Dedifferentiated amniotic fluid mesenchymal stem cell (primary cell): ENCODE measurements around the gene ZNF367.
"Not testable (repeated sequence)": the region's sequence is repeated elsewhere in the genome, so short reads cannot be mapped to it uniquely, and the experiment has no call there.

Experiments
- DNase-seq: peaks from one replicate; pipeline ENCODE4 v3.0.0-alpha.2; 2016; ENCODE audit errors: extremely low spot score

Gene ZNF367

GRCh38 chr9:96363175-96363967 is 54.8 kb downstream of the ZNF367 start:
- no peak for DNase-seq

- not testable (repeated sequence) for DNase-seq
Observed at GRCh38 chr9:96362119-96362518, 56.1 kb downstream of the ZNF367 start.

GRCh38 chr9:96361668-96362067 is 56.5 kb downstream of the ZNF367 start:
- no peak for DNase-seq

GRCh38 chr9:96360976-96361375 is 57.2 kb downstream of the ZNF367 start:
- no peak for DNase-seq

- DNase-seq: not testable (repeated sequence)
Observed at GRCh38 chr9:96360523-96360922, 57.6 kb downstream of the ZNF367 start.

GRCh38 chr9:96350866-96351265 is 67.3 kb downstream of the ZNF367 start:
- DNase-seq: no peak

GRCh38 chr9:96348261-96348660 is 69.9 kb downstream of the ZNF367 start:
- no peak for DNase-seq

- DNase-seq: no peak
Observed at GRCh38 chr9:96345551-96345950, 72.6 kb downstream of the ZNF367 start.

- peak; percentile 79 for DNase-seq
Observed at GRCh38 chr9:96344458-96345180, 73.6 kb downstream of the ZNF367 start.

GRCh38 chr9:96343515-96344360 is 74.4 kb downstream of the ZNF367 start:
- DNase-seq: no peak

GRCh38 chr9:96342571-96343245 is 75.5 kb downstream of the ZNF367 start:
- no peak for DNase-seq

GRCh38 chr9:96340707-96341106 is 77.5 kb downstream of the ZNF367 start:
- DNase-seq: no peak

- no peak for DNase-seq
Observed at GRCh38 chr9:96338299-96338698, 79.9 kb downstream of the ZNF367 start.
